GM04503 (cell line): Measurements from ENCODE around the gene S1PR4.
"Not testable (repeated sequence)": the region's sequence is repeated elsewhere in the genome, so short reads cannot be mapped to it uniquely, and the experiment has no call there.

ENCODE experiments used
- DNase-seq: peaks from one replicate; pipeline ENCODE4 v3.0.0-alpha.2; 2012; ENCODE audit warnings: low read depth

S1PR4 gene

DNA sequence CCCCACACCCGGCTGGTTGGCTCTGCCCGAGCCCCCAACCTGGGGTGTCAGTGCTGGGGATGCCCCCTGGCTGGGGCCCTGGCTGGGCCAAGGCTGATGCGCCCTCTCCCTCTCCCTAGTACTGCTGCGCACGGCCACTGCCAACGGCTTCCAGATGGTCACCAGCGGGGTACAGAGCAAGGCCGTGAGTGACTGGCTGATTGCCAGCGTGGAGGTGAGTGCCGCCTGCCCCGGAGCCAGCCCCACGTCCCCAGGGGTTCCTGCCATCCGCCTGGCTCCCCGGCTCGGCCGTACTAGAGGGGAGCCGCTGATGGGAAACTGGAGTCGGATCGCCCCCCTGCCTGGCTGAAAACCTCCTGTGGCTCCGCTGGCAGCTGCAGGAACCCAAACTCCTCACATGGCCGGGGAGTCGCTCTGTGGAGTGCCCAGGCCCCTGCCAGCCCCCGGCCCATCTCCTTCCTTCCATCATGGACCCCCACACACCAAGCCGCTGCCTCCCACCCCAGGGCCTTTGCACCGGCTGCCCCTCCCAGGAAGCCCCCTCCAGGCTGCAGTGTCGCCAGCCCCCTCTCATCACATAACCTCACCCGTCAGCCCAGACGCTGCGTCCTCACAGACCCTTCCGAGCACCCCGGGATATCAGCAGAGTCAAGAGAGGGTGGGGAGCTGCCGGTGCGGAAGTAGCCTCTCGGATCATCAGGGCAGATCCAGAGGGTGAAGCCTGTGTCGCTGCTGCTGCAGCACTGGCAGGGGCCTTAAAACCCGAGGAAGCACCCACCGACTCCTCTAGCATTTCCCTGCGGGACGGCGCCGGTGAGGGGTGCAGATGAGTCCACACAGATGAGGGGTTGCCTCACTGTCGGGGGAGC lies 17.7 kb downstream of the S1PR4 start:
- DNase-seq, result no peak

DNA sequence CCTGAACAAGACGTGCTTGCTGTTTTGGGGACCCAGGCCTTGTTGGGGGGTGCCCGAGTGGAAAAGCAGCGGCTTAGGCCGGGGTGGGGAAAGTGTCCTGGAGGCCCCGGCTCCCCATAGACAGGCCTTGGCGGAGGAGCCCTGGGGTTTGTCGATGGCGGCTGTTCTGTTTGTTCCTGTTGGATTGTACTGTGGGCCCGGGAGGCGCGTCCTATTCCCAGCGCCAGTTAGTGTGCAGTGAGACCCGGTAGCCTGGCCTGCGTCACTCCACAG lies 18.3 kb downstream of the S1PR4 start:
- no peak for DNase-seq

DNA sequence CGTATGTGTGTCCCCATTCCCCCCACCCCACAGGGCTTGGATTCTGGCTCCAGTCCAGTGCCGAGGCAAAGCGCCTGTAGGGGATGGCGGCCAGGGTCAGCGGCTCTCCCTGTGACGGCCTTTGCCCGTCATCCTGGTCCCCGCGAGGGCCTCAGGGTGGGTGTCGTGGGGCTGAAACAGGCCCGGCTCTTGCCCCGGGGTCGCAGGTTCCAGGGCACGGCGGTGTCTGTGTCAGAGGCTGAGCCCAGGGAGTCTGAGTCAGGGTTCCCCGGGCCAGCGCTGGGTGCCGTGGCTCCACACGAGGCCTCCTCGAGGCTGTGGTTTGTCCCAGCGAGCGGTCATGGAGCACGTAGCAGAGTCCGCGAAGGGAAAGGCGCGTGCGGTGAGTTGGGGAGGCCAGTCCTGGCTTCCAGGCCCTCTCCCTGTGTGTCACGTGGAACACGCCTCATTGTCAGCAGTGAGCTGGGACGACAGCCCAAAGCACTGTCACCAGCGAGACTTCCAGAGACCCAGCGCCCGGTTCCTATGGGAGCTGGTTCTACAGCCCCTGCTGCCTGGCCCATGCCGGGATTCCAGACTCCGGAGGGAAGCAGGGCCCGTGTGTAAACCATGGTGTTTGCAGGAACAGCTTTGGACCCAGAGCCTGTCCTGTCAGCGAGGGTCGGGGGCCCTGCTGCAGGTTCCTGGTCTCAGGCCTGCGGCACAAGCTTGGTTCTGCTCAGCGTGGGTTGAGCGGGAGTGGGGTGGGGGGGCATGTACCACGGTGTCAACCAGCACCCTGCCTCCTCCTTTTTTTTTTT lies 20.5 kb downstream of the S1PR4 start:
- no peak for DNase-seq

DNA sequence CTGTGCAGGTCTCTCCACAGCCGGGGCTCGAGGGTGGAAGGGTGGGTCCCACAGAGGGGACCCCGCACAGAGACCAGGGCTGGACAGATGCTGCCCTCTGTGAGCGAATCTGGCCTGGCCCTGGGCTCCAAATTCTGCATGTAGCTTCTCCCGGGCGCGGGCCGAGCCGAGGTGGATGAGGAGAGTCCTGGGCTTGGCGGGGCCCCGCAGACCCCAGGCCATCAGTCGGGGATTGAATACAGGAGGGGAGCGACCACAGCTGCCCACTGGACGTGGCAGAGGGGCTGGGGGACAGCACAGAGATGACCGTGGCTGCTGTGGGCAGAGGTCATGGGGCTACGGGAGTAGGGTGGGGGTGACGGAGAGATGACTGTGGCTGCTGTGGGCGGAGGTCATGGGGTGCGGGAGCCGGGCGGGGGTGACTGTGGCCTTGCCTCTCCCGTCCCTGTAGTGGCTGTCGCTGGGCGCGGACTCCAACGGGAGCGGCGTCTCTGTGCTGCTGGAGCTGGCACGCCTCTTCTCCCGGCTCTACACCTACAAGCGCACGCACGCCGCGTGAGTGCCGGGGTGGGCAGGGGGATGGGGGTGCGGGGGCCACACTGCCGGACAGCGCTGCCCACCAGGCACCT lies 22.6 kb downstream of the S1PR4 start:
- DNase-seq, result no peak

DNA sequence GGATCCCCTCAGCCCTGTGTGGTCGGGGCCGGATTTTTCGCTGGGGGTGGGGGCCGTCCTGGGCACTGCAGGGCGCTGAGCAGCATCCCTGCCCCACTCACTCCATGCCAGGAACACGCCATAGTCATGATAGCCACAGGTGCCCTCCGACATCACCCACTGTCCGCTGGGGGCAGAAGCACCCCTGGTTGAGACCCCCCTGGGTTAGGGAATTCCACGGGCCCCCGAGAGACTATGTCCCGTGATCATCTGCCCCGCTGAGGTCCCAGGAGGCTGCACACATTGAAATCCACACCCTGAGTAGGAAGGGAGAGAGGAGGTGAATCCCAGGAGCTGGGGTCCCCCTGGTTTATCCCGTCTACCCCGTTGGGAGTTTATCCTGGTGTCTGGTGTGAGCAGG lies 23.3 kb downstream of the S1PR4 start:
- no peak for DNase-seq

DNA sequence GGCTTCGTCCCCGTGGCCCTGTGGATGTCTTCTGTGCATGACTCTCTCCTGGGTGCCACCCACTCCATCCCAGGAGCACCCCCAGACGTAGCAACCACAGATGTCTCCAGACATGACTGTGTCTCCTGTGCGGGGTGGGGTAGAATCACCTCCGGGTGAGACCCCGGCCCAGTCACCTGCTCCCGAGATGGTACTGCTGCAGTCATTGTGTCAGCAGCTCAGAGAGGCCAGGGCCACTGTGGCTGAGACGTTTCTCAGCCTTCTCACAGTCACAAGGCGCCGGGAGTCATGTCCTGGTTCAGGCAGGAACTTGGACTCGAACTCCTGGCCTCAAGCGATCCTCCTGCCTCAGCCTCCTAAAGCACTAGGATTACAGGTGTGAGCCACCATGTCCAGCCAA lies 23.8 kb downstream of the S1PR4 start:
- DNase-seq, result no peak

DNA sequence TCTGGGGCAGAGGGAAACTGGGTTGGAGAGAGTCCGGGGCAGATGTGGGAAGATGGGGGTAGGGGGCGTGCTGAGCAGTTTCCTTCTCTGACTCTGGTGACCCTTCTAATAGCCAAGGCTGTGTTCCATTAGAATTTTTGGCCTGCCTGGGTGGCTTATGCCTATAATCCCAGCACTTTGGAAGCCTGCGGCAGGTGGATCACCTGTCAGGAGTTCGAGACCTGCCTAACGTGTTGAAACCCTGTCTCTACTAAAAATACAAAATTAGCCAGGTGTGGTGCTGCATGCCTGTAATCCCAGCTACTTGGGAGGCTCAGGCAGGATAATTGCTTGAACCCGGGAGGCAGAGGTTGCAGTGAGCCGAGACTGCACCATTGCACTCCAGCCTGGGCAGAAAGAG lies 24.3 kb downstream of the S1PR4 start:
- not testable (repeated sequence) for DNase-seq

DNA sequence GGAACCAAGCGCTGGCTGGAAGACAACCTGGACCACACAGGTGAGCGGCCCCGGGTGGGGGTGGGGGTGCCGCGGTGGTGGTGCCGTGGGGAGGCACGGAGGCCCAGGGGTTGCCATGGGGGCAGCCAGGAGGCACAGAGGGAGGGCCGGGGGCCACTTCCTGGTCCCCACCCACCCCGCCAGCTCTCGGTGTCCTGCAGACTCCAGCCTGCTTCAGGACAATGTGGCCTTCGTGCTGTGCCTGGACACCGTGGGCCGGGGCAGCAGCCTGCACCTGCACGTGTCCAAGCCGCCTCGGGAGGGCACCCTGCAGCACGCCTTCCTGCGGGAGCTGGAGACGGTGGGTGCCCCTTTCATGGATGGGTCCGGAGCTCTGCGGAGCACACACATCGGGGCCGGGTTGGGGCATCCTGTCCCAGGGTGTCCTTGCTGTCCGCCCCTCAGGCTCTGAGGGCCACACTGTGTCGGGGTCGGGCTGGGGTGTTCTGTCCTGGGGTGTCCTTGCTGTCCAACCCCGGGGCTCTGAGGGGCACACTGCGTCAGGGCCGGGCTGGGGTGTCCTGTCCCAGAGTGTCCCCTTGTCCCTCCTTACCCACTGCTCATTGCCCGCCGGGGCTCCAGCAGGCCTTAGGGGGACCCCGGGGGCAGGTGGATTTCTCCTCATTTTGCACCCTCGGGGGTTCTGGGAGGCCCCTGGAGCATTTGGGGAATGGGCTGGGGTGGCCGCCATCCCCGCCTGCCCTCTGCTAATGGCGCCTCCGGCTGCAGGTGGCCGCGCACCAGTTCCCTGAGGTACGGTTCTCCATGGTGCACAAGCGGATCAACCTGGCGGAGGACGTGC lies 25.5 kb downstream of the S1PR4 start:
- no peak for DNase-seq

DNA sequence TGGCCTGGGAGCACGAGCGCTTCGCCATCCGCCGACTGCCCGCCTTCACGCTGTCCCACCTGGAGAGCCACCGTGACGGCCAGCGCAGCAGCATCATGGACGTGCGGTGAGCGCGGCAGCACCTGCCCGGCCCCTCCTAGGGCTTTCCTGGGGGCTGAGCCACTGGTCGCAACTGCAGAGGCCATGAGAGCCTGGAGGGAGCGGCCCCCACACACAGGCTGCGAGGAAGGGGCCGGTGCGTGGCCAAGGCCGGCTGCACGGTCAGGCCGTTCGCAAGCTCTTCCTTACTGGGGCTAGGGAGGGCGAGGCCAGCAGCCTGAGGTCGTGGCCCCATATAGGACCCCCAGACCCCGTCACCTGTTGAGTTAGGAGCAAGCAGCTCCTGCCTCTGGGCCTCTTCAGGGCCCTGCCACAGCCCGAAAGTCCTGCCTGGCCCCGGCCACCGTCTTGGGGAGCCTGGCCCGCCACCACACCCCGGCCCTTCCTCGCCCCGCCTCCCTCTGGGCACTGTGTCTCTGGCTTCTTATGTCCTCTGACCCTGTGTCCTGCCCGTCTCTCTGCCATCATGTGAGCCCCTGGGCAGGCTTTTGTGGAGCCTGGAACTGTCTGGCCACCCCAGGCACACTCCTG lies 26.2 kb downstream of the S1PR4 start:
- no peak for DNase-seq

DNA sequence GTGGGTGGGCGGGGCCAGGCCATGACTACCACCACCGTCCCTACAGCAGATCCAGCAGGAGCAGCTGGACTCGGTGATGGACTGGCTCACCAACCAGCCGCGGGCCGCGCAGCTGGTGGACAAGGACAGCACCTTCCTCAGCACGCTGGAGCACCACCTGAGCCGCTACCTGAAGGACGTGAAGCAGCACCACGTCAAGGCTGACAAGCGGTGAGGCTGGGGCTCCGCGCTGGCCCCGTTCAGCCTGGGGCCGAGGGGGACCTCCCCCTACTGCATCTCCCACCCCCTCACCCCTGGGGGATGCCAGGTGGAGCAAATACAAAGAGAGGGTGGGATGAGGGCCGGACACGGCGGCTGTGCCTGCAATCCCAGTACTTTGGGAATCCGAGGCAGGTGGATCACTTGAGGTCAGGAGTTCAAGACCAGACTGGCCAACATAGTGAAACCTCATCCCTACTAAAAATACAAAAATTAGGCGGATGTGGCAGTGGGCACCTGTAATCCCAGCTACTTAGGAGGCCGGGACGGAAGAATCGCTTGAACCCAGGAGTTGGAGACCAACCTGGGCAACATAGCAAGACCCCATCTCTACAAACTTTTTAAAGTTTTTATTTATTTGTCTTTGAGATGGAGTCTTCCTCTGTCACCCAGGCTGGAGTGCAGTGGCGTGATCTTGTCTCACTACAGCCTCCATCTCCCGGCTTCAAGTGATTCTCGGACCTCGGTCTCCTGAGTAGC lies 27.8 kb downstream of the S1PR4 start:
- DNase-seq, result no peak

DNA sequence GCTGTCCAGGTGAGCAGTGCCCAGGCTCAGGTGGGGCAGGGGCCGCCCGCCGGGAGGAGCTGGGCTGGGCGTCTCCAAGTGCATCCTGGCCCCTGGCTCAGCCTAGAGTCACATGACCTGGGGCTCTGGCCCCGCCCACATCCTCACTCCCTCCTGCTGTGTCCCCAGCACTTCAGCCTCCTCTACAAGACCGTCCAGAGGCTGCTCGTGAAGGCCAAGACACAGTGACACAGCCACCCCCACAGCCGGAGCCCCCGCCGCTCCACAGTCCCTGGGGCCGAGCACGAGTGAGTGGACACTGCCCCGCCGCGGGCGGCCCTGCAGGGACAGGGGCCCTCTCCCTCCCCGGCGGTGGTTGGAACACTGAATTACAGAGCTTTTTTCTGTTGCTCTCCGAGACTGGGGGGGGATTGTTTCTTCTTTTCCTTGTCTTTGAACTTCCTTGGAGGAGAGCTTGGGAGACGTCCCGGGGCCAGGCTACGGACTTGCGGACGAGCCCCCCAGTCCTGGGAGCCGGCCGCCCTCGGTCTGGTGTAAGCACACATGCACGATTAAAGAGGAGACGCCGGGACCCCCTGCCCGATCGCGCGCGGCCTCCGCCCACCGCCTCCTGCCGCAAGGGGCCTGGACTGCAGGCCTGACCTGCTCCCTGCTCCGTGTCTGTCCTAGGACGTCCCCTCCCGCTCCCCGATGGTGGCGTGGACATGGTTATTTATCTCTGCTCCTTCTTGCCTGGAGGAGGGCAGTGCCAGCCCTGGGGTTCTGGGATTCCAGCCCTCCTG lies 29.1 kb downstream of the S1PR4 start:
- DNase-seq, result no peak

DNA sequence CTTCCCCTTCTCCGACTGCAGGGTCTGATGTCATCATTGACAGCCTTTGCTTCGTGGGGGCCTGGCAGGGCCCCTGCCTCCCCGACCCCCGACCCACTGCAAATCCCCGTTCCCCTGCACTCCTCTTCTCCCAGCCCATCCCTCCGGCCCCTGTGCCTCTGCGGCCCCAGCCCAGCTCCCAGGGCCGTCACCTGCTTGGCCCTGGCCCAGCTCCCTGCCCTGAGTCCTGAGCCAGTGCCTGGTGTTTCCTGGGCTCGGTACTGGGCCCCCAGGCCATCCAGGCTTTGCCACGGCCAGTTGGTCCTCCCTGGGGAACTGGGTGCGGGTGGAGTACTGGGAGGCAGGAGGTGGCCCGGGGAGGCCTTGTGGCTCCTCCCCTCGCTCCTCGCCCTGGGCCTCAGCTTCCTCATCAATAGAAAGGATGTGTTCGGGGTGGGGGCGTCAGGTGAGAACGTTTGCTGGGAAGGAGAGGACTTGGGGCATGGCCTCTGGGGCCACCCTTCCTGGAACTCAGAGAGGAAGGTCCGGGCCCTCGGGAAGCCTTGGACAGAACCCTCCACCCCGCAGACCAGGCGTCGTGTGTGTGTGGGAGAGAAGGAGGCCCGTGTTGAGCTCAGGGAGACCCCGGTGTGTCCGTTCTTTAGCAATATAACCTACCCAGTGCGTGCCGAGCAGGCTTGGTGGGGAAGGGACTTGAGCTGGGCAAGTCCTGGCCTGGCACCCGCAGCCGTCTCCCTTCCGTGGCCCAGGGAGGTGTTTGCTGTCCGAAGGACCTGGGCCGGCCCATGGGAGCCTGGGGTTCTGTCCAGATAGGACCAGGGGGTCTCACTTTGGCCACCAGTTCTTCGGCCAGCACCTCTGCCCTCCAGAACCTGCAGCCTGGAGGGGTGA lies 30.0 kb downstream of the S1PR4 start:
- DNase-seq, result no peak

DNA sequence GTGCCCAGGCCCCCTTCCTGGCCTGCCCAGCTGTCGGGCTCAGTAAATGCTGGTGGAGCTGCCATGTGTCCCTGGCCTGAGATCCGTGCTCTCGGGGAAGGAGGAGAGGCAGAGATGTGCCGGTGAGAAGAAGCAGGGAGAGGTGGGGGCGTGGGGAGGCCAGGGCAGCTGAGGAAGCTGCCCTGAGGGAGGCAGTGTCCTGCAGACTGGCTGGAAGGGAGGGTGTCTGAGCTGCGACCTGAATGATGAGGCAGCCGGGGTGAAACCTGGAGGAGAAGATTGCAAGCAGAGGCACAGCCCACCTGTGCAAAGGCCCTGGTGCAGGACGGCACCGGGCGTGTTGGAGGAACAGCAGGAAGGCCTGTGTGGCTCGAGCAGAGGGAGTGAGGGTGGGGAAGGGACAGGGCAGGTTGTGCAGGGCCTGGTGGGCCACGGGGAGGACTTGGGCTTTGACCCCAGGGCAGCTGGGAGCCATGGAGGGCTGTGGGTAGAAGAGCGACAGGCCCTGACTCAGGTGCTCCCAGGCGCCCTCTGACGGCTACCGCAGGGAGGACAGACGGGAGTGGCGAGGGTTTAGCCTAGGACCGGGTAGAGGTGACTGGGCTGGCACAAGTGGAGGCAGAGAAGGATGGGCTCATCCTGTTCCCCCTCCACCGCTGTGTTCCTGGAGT lies 31.9 kb downstream of the S1PR4 start:
- no peak for DNase-seq

DNA sequence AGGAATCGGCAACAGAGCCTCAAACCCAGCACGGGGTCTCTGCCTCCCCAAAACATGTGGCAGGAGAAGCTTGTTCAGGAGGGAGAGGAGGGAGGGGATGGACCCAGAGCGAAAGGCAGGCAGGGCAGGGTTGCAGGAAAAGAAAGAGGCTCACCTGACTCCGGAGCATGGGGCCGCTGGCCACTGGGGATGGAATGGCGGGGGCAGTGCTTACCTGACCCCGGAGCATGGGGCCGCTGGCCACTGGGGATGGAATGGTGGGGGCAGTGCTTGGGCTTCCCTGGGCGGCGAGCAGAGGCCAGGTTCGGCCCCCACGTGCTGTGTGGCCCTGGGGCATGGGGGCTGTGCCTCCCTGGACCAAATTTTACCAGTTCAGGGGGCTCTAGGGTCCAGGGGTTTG lies 32.6 kb downstream of the S1PR4 start:
- DNase-seq, result no peak

DNA sequence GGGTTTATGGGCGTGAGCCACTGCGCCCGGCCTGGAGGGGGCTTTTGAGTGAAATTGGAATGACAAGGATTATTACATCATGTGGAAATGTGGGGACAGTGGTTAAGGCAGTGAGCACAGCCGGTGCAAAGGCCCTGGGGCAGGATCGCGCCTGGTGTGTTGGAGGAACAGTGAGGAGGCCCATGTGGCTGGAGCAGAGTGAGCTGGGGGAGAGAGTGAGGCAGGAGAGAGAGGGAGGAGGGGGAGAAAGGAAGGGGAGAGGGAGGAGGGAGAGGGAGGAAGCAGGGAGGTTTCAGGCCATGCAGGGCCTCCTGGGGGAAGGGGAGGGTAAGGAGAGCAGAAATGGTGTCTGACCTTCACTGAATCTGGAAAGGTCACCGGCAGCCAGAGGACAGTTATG lies 34.6 kb downstream of the S1PR4 start:
- no peak for DNase-seq

DNA sequence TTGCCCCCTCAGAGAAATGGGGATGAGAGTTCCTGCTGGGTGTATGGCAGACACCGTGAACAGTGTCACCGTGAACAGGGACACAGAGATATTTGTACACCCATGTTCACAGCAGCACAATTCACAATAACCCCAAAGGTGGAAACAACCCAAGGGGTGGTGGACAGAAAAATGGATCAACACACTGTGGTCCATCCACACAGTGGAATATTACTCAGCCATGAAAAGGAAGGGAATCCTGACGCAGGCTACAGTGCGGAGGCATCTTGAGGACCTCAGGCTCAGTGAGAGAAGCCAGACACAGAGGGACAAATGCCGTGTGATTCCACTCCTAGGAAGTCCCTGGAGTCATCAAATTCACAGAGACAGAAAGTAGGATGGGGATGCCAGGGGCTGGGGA lies 38.3 kb downstream of the S1PR4 start:
- DNase-seq, result no peak

DNA sequence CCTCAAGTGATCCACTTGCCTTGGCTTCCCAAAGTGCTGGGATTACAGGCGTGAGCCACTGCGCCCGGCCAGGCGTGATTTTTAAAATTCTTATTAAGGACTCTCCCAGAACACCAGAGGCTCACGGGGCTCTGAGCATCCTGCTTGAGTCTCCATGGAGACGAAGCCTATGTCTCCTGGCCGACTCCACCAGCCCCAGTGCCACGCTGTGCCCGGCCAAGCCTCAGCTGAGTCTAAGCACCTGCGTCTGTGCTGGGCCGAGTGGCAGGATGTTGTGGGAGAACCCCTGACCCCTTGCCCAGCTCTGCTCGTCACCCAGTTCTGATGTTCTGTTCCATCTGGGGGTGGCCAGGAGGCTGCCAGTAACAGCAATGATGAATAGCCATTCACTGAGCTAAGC lies 42.0 kb downstream of the S1PR4 start:
- no peak for DNase-seq

DNA sequence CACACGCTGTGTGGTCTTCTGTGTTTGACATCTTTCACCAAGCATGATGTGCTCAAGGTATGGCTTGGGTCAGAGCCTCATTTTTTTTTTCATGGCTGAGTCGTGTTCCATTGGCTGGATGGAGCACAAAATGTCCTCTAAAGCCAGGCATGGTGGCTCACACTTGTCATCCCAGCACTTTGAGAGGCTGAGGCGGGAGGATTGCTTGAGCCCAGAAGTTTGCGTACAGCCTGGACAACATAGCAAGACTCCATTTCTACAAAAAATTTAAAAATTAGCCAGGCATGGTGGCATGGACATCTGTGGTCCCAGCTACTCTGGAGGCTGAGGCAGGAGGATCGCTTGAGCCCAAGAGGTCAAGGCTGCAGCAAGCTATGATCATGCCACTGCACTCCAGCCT lies 43.0 kb downstream of the S1PR4 start:
- DNase-seq, result not testable (repeated sequence)

DNA sequence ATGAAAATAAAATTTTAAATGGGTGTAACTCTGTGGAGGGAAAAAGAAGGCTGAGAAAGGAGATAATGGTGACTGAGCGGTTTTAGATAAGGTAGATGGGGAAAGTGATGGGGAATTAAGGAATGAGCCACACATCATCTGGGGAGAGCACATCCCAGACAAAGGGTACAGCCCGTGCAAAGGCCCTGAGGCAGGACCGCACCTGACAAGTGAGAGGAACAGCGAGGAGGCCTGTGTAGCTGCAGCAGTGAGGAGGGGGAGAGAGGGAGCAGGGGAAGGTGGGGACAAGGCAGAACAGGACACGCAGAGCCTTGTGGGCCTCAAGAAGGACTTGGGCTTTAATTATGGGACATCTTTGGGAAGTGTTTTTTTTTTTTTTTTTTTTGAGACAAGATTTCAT lies 44.1 kb downstream of the S1PR4 start:
- no peak for DNase-seq
